SU-DHL-6 (cell line): ENCODE measurements around the gene PRTN3.

ENCODE experiments used
- H2AFZ ChIP-seq: fragments of 200-600 bp; sonication (generic); 2 replicates; pipeline ENCODE4 v1.6.1; 2014; ENCODE audit warnings: low read depth, mild to moderate bottlenecking, moderate library complexity, mixed read lengths, antibody characterized with exemption, low read length; ENCODE audit not compliant: severe bottlenecking
- H3F3A ChIP-seq: fragments of 200-600 bp; shearing (Covaris generic); 2 replicates; pipeline ENCODE4 v1.6.0; 2016; ENCODE audit warnings: antibody characterized with exemption, mild to moderate bottlenecking; ENCODE audit not compliant: insufficient read depth
- H3K27ac ChIP-seq: fragments of 200-600 bp; sonication (generic); 2 replicates; pipeline ENCODE4 v1.5.1; 2016; ENCODE audit warnings: low read depth, mild to moderate bottlenecking, low read length, moderate library complexity, mixed read lengths
- H3K27me3 ChIP-seq: fragments of 200-600 bp; sonication (generic), shearing (Covaris generic); 2 replicates; pipeline ENCODE4 v1.6.0; 2014; ENCODE audit warnings: mild to moderate bottlenecking, low read length
- H3K36me3 ChIP-seq: fragments of 200-600 bp; sonication (generic); 2 replicates; pipeline ENCODE4 v1.6.1; 2014; ENCODE audit warnings: mild to moderate bottlenecking, low read length, mixed read lengths
- H3K4me2 ChIP-seq: fragments of 300-600, 200-600 bp; shearing (Covaris generic), sonication (generic); 2 replicates; pipeline ENCODE4 v1.6.0; 2014; ENCODE audit warnings: low read length, low read depth, mild to moderate bottlenecking; ENCODE audit not compliant: poor library complexity, severe bottlenecking
- H3K4me3 ChIP-seq: fragments of 200-600 bp; sonication (generic); 2 replicates; pipeline ENCODE4 v1.5.1; 2014; ENCODE audit warnings: antibody characterized with exemption, low read length, mild to moderate bottlenecking, mixed read lengths; ENCODE audit not compliant: insufficient read depth, poor library complexity, severe bottlenecking
- H3K79me2 ChIP-seq: fragments of 200-600 bp; sonication (generic); 2 replicates; pipeline ENCODE4 v1.6.1; 2014; ENCODE audit warnings: mild to moderate bottlenecking, low read length, moderate library complexity; ENCODE audit not compliant: insufficient read depth
- H3K9ac ChIP-seq: fragments of 200-600 bp; sonication (generic); 2 replicates; pipeline ENCODE4 v1.7.0; 2014; ENCODE audit warnings: mild to moderate bottlenecking, low read length
- H3K9me2 ChIP-seq: fragments of 200-600 bp; sonication (generic); replicated peaks from 2 replicates; pipeline ENCODE4 v1.6.1; 2014; ENCODE audit warnings: low read length; ENCODE audit not compliant: insufficient read depth
- H3K9me3 ChIP-seq: fragments of 200-600 bp; sonication (generic); 2 replicates; pipeline ENCODE4 v1.6.1; 2014; ENCODE audit warnings: low read length, mixed read lengths; ENCODE audit not compliant: insufficient read depth
- H4K20me1 ChIP-seq: fragments of 200-600 bp; sonication (generic); 2 replicates; pipeline ENCODE4 v1.6.1; 2014; ENCODE audit warnings: low read depth, mild to moderate bottlenecking, antibody characterized with exemption, low read length, moderate library complexity, mixed read lengths
- EZH2phosphoT487 ChIP-seq: fragments of 200-600 bp; sonication (generic), shearing (Covaris generic); conservative IDR thresholded peaks from 2 replicates; pipeline ENCODE4 v1.6.1; 2018; ENCODE audit warnings: mild to moderate bottlenecking, antibody characterized with exemption, low read length, moderate library complexity, mixed read lengths
- TF ChIP-seq, protein P1 (sequence below): fragments of 200-600 bp; sonication (generic); IDR thresholded peaks from one replicate; pipeline ENCODE4 v1.5.1; 2017; ENCODE audit warnings: antibody characterized with exemption, mild to moderate bottlenecking, low read length, moderate library complexity; ENCODE audit not compliant: insufficient read depth, poor library complexity, severe bottlenecking

PRTN3 gene

GRCh38 chr19:840519-841206 is at the start of gene PRTN3:
TSS of gene PRTN3 (plus strand) at chr19:840999. CDS start at chr19:841009, 10 bp downstream.
- no peaks in the 10 kb centered on the region for H3K9me2 ChIP-seq
- no peak within 1 kb of the TSS for H3K4me3 ChIP-seq
- H4K20me1 ChIP-seq = no peaks in the 10 kb centered on the region
- no peaks in the 10 kb centered on the region for H3K27me3 ChIP-seq
- TF ChIP-seq, protein P1, sequence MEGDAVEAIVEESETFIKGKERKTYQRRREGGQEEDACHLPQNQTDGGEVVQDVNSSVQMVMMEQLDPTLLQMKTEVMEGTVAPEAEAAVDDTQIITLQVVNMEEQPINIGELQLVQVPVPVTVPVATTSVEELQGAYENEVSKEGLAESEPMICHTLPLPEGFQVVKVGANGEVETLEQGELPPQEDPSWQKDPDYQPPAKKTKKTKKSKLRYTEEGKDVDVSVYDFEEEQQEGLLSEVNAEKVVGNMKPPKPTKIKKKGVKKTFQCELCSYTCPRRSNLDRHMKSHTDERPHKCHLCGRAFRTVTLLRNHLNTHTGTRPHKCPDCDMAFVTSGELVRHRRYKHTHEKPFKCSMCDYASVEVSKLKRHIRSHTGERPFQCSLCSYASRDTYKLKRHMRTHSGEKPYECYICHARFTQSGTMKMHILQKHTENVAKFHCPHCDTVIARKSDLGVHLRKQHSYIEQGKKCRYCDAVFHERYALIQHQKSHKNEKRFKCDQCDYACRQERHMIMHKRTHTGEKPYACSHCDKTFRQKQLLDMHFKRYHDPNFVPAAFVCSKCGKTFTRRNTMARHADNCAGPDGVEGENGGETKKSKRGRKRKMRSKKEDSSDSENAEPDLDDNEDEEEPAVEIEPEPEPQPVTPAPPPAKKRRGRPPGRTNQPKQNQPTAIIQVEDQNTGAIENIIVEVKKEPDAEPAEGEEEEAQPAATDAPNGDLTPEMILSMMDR = no peak
- no peak for TF ChIP-seq EZH2phosphoT487
- no peaks in the 10 kb centered on the region for H3K79me2 ChIP-seq
- H2AFZ ChIP-seq = no peak within 1 kb of the TSS
- no peak within 1 kb of the TSS for H3K27ac ChIP-seq
- H3K4me2 ChIP-seq = no peak within 1 kb of the TSS
- H3K9ac ChIP-seq = no peak within 1 kb of the TSS
- no peaks in the 10 kb centered on the region for H3K9me3 ChIP-seq
- H3K36me3 ChIP-seq = no peaks in the 10 kb centered on the region
- no peaks in the 10 kb centered on the region for H3F3A ChIP-seq

GRCh38 chr19:791007-791566 is 49.7 kb upstream of the PRTN3 start:
- H3K79me2 ChIP-seq = no peaks in the 10 kb centered on the region
- no peaks in the 10 kb centered on the region for H3K9me2 ChIP-seq
- H3K9me3 ChIP-seq = no peaks in the 10 kb centered on the region
- no peak overlapping the region for H3K9ac ChIP-seq
- H4K20me1 ChIP-seq = no peaks in the 10 kb centered on the region
- H2AFZ ChIP-seq = no peak overlapping the region
- H3K36me3 ChIP-seq = no peaks in the 10 kb centered on the region
- H3K27me3 ChIP-seq = no peaks in the 10 kb centered on the region
- H3K4me2 ChIP-seq = no peak overlapping the region
- no peak for TF ChIP-seq EZH2phosphoT487
- TF ChIP-seq, protein P1 = no peak
- no peak overlapping the region for H3K4me3 ChIP-seq
- no peak overlapping the region for H3K27ac ChIP-seq
- H3F3A ChIP-seq = no peaks in the 10 kb centered on the region

- no peaks in the 10 kb centered on the region for H3K9me2 ChIP-seq
- H3K4me2 ChIP-seq = no peak overlapping the region
- H3K9ac ChIP-seq = no peak overlapping the region
- H3K36me3 ChIP-seq = no peaks in the 10 kb centered on the region
- H3K9me3 ChIP-seq = no peaks in the 10 kb centered on the region
- no peaks in the 10 kb centered on the region for H3K27me3 ChIP-seq
- H2AFZ ChIP-seq = no peak overlapping the region
- no peaks in the 10 kb centered on the region for H4K20me1 ChIP-seq
- TF ChIP-seq, protein P1 = no peak
- TF ChIP-seq EZH2phosphoT487 = no peak
- H3K79me2 ChIP-seq = no peaks in the 10 kb centered on the region
- H3K4me3 ChIP-seq = no peak overlapping the region
- H3F3A ChIP-seq = no peaks in the 10 kb centered on the region
- H3K27ac ChIP-seq = no peak overlapping the region
These were observed 49.1 kb upstream of the PRTN3 start for GRCh38 chr19:791567-792305.
